Vagina (tissue), 2 donors: Measurements from ENCODE around the gene DCBLD2.

Experiments
- POLR2A ChIP-seq, 2 donors: fragments of 450-650 bp; IDR thresholded peaks; one replicate each; pipeline ENCODE4 v1.6.1; 2017; ENCODE audit warnings: antibody characterized with exemption in 2 of 2, mild to moderate bottlenecking in 2 of 2, moderate library complexity in 2 of 2
- POLR2AphosphoS5 ChIP-seq, 2 donors: sonication (generic); formaldehyde crosslinking; IDR thresholded peaks; one replicate each; pipeline ENCODE4 v1.9.0; 2017; ENCODE audit warnings: antibody characterized with exemption in 2 of 2, mild to moderate bottlenecking in 2 of 2, low read depth in 1 of 2; ENCODE audit not compliant: insufficient read depth in 1 of 2

- TF ChIP-seq POLR2A (IDR thresholded peaks at IDR 0.05) (no peak), POLR2AphosphoS5 (IDR thresholded peaks at IDR 0.05; ENCODE audit: insufficient read depth in 1 of 2, low read depth in 1 of 2) (no peak)
Measured at GRCh38 chr3:98786364-98787006, 115.0 kb downstream of the DCBLD2 start.
